ENCODE measurements around the gene TNIK. TPM values are rescaled to one million over a fixed set of nuclear protein-coding genes. Genes with fewer than 3 reads are reported as not detected.

The TNIK gene
- total and polyA plus RNA-seq, 4 donors = 3.7 to 9.8 (median 5.2) TPM

DNA sequence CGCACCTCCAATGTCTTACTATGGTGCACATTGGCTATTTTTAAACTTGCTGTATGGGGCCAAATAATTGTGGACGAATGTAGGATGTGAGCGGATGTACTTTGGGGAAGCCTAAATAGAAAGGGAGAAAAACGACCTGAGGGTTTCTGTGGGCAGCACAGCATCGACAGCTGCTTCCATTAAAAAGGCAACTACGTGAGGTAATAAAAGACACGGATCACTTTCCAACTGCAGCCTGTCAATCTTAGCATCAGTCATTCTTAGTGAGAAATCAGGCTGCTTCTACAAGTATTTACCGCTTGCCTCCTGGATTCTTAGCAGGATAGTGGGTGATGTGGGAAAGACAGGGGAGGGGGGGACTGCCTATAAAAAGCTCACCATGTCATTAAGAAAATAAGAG is 247.0 kb downstream of the TNIK start:
- H3K4me3 ChIP-seq (ENCODE audit: low read depth in 1 of 3, low read length in 3 of 3) = no peak overlapping the region

More for the DNA sequence above, 247.0 kb downstream of the TNIK start:
- DNase-seq (ENCODE audit: low spot score) = no peak
- H3K4me1 ChIP-seq (ENCODE audit: control insufficient read depth in 4 of 4, insufficient read depth in 4 of 4, low read length in 3 of 4) = no peaks in the 10 kb centered on the region
- H3K27ac ChIP-seq (ENCODE audit: low read depth in 1 of 2, low read length in 2 of 2) = no peak overlapping the region
- 90% methylated on average over 8 of the region's 8 CpGs for WGBS
- no peaks in the 10 kb centered on the region for H3K9me3 ChIP-seq (ENCODE audit: control insufficient read depth in 4 of 4, low read length in 3 of 4)
- no peaks in the 10 kb centered on the region for H3K27me3 ChIP-seq (ENCODE audit: control insufficient read depth in 4 of 4, insufficient read depth in 4 of 4, low read length in 3 of 4)
- H3K9ac ChIP-seq (ENCODE audit: low read depth in 1 of 2, low read length in 2 of 2) = no peak overlapping the region
- TF ChIP-seq REST (IDR thresholded peaks at IDR 0.05) = no peak
- no peak for TF ChIP-seq SP1 (IDR thresholded peaks at IDR 0.05)
- TF ChIP-seq FOXA1 (IDR thresholded peaks at IDR 0.05) = no peak
- no peak for TF ChIP-seq EGR1 (IDR thresholded peaks at IDR 0.05; ENCODE audit: low read depth in 2 of 2)
- no peak for TF ChIP-seq CTCF (IDR thresholded peaks at IDR 0.05; ENCODE audit: low read depth, low read length, missing input control)
- no peak for TF ChIP-seq NR2F2 (IDR thresholded peaks at IDR 0.05)
- TF ChIP-seq, protein P1, sequence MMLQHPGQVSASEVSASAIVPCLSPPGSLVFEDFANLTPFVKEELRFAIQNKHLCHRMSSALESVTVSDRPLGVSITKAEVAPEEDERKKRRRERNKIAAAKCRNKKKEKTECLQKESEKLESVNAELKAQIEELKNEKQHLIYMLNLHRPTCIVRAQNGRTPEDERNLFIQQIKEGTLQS (IDR thresholded peaks at IDR 0.05) = no peak
- TF ChIP-seq HNF4A (conservative IDR thresholded peaks at IDR 0.05) = no peak
- no peak for TF ChIP-seq RXRA (IDR thresholded peaks at IDR 0.05)
- no peak for TF ChIP-seq JUND (IDR thresholded peaks at IDR 0.05)
- TF ChIP-seq HNF4G (IDR thresholded peaks at IDR 0.05) = no peak
- TF ChIP-seq, protein P2, sequence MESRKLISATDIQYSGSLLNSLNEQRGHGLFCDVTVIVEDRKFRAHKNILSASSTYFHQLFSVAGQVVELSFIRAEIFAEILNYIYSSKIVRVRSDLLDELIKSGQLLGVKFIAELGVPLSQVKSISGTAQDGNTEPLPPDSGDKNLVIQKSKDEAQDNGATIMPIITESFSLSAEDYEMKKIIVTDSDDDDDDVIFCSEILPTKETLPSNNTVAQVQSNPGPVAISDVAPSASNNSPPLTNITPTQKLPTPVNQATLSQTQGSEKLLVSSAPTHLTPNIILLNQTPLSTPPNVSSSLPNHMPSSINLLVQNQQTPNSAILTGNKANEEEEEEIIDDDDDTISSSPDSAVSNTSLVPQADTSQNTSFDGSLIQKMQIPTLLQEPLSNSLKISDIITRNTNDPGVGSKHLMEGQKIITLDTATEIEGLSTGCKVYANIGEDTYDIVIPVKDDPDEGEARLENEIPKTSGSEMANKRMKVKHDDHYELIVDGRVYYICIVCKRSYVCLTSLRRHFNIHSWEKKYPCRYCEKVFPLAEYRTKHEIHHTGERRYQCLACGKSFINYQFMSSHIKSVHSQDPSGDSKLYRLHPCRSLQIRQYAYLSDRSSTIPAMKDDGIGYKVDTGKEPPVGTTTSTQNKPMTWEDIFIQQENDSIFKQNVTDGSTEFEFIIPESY (IDR thresholded peaks at IDR 0.05) = no peak
- no peak for TF ChIP-seq MAX (IDR thresholded peaks at IDR 0.05)
- no peak for TF ChIP-seq YY1 (IDR thresholded peaks at IDR 0.05)
- no peak for TF ChIP-seq TAF1 (conservative IDR thresholded peaks at IDR 0.05)
- no peak for TF ChIP-seq GABPA (IDR thresholded peaks at IDR 0.05 in 1 of 2, conservative IDR thresholded peaks at IDR 0.05 in 1 of 2)
- H3K36me3 ChIP-seq (ENCODE audit: control insufficient read depth in 4 of 4, insufficient read depth in 3 of 4, low read depth in 1 of 4, low read length in 3 of 4) = no peaks in the 10 kb centered on the region
